CD4-positive, alpha-beta T cell treated with Interleukin-12 subunit alpha and Interleukin-12 subunit beta, for 1 hour (primary cell): ENCODE data around the gene DMAP1.

ENCODE experiments used
- DNase-seq: peaks from one replicate; pipeline ENCODE4 v3.0.0-alpha.2; 2020

DMAP1 gene

GRCh38 chr1:44229435-44230167 is 16.3 kb downstream of the DMAP1 start:
- no peak for DNase-seq

GRCh38 chr1:44230796-44231195 is 17.5 kb downstream of the DMAP1 start:
- no peak for DNase-seq

GRCh38 chr1:44233593-44233992 is 20.3 kb downstream of the DMAP1 start:
- DNase-seq: no peak

- no peak for DNase-seq
These were observed 22.5 kb downstream of the DMAP1 start for GRCh38 chr1:44235808-44236207.

- DNase-seq: no peak
These were observed 23.4 kb downstream of the DMAP1 start for GRCh38 chr1:44236490-44237272.

GRCh38 chr1:44237721-44238457 is 24.6 kb downstream of the DMAP1 start:
- peak; percentile 26 for DNase-seq

GRCh38 chr1:44238660-44239059 is 25.4 kb downstream of the DMAP1 start:
- DNase-seq: no peak

GRCh38 chr1:44239331-44239960 is 26.2 kb downstream of the DMAP1 start:
- no peak for DNase-seq

GRCh38 chr1:44239961-44240371 is 26.7 kb downstream of the DMAP1 start:
- no peak for DNase-seq

- DNase-seq: no peak
These were observed 27.8 kb downstream of the DMAP1 start for GRCh38 chr1:44240802-44241671.

- no peak for DNase-seq
These were observed 29.5 kb downstream of the DMAP1 start for GRCh38 chr1:44242746-44243145.

GRCh38 chr1:44243782-44244495 is 30.7 kb downstream of the DMAP1 start:
- DNase-seq: no peak

GRCh38 chr1:44244986-44245385 is 31.7 kb downstream of the DMAP1 start:
- no peak for DNase-seq

GRCh38 chr1:44246806-44247205 is 33.5 kb downstream of the DMAP1 start:
- DNase-seq: no peak

GRCh38 chr1:44249543-44249942 is 36.3 kb downstream of the DMAP1 start:
- no peak for DNase-seq

GRCh38 chr1:44250068-44250781 is 37.0 kb downstream of the DMAP1 start:
- DNase-seq: no peak

GRCh38 chr1:44251486-44251885 is 38.2 kb downstream of the DMAP1 start:
- DNase-seq: no peak

- no peak for DNase-seq
These were observed 38.9 kb downstream of the DMAP1 start for GRCh38 chr1:44251989-44252671.

- DNase-seq: no peak
These were observed 41.2 kb downstream of the DMAP1 start for GRCh38 chr1:44254392-44254910.
